SU-DHL-6 (cell line): ENCODE measurements around the gene SPATA7.

Source experiments
- H2AFZ ChIP-seq: fragments of 200-600 bp; sonication (generic); 2 replicates; pipeline ENCODE4 v1.6.1; 2014; ENCODE audit warnings: low read depth, mild to moderate bottlenecking, moderate library complexity, mixed read lengths, antibody characterized with exemption, low read length; ENCODE audit not compliant: severe bottlenecking
- H3F3A ChIP-seq: fragments of 200-600 bp; shearing (Covaris generic); 2 replicates; pipeline ENCODE4 v1.6.0; 2016; ENCODE audit warnings: antibody characterized with exemption, mild to moderate bottlenecking; ENCODE audit not compliant: insufficient read depth
- H3K27ac ChIP-seq: fragments of 200-600 bp; sonication (generic); 2 replicates; pipeline ENCODE4 v1.5.1; 2016; ENCODE audit warnings: low read depth, mild to moderate bottlenecking, low read length, moderate library complexity, mixed read lengths
- H3K27me3 ChIP-seq: fragments of 200-600 bp; sonication (generic), shearing (Covaris generic); 2 replicates; pipeline ENCODE4 v1.6.0; 2014; ENCODE audit warnings: mild to moderate bottlenecking, low read length
- H3K36me3 ChIP-seq: fragments of 200-600 bp; sonication (generic); 2 replicates; pipeline ENCODE4 v1.6.1; 2014; ENCODE audit warnings: mild to moderate bottlenecking, low read length, mixed read lengths
- H3K4me2 ChIP-seq: fragments of 300-600, 200-600 bp; shearing (Covaris generic), sonication (generic); 2 replicates; pipeline ENCODE4 v1.6.0; 2014; ENCODE audit warnings: low read length, low read depth, mild to moderate bottlenecking; ENCODE audit not compliant: poor library complexity, severe bottlenecking
- H3K4me3 ChIP-seq: fragments of 200-600 bp; sonication (generic); 2 replicates; pipeline ENCODE4 v1.5.1; 2014; ENCODE audit warnings: antibody characterized with exemption, low read length, mild to moderate bottlenecking, mixed read lengths; ENCODE audit not compliant: insufficient read depth, poor library complexity, severe bottlenecking
- H3K79me2 ChIP-seq: fragments of 200-600 bp; sonication (generic); 2 replicates; pipeline ENCODE4 v1.6.1; 2014; ENCODE audit warnings: mild to moderate bottlenecking, low read length, moderate library complexity; ENCODE audit not compliant: insufficient read depth
- H3K9ac ChIP-seq: fragments of 200-600 bp; sonication (generic); 2 replicates; pipeline ENCODE4 v1.7.0; 2014; ENCODE audit warnings: mild to moderate bottlenecking, low read length
- H3K9me2 ChIP-seq: fragments of 200-600 bp; sonication (generic); replicated peaks from 2 replicates; pipeline ENCODE4 v1.6.1; 2014; ENCODE audit warnings: low read length; ENCODE audit not compliant: insufficient read depth
- H3K9me3 ChIP-seq: fragments of 200-600 bp; sonication (generic); 2 replicates; pipeline ENCODE4 v1.6.1; 2014; ENCODE audit warnings: low read length, mixed read lengths; ENCODE audit not compliant: insufficient read depth
- H4K20me1 ChIP-seq: fragments of 200-600 bp; sonication (generic); 2 replicates; pipeline ENCODE4 v1.6.1; 2014; ENCODE audit warnings: low read depth, mild to moderate bottlenecking, antibody characterized with exemption, low read length, moderate library complexity, mixed read lengths
- EZH2phosphoT487 ChIP-seq: fragments of 200-600 bp; sonication (generic), shearing (Covaris generic); conservative IDR thresholded peaks from 2 replicates; pipeline ENCODE4 v1.6.1; 2018; ENCODE audit warnings: mild to moderate bottlenecking, antibody characterized with exemption, low read length, moderate library complexity, mixed read lengths
- TF ChIP-seq, protein P1 (sequence below): fragments of 200-600 bp; sonication (generic); IDR thresholded peaks from one replicate; pipeline ENCODE4 v1.5.1; 2017; ENCODE audit warnings: antibody characterized with exemption, mild to moderate bottlenecking, low read length, moderate library complexity; ENCODE audit not compliant: insufficient read depth, poor library complexity, severe bottlenecking

Gene SPATA7

DNA sequence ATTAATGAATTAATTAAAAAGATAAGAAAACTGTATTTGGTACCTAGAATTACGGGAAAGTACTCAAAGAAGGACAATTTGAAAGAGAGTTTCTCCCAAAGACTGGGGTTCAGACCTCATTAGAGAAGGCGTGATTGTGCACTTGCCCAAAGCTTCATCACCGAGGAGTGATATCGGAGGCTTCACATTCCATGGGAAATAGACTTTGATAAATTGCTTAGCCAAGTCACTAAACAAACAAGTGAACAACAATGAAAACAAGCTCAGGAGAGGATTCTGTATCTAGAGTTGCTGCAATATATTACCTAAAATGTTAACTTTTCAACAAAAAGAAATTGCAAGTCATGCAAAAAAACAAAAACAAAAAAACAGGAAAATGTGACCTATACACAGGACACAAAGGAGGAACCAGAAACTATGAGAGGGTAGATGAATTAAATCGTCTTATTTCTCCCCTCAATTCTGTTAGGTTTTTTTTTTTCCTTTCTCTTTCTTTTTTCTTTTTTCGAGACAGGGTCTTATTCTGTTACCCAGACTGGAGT is 3.4 kb downstream of the SPATA7 start:
- Histone ChIP-seq H2AFZ (no peak overlapping the region), H3K9ac (no peak overlapping the region), H3K4me3 (no peak overlapping the region), H3K9me3 (no peaks in the 10 kb centered on the region), H3K27me3 (no peaks in the 10 kb centered on the region), H3K9me2 (no peaks in the 10 kb centered on the region), H3K4me2 (no peak overlapping the region), H3K79me2 (no peaks in the 10 kb centered on the region), H3K27ac (no peak overlapping the region), H3K36me3 (no peaks in the 10 kb centered on the region), H4K20me1 (no peaks in the 10 kb centered on the region), H3F3A (no peaks in the 10 kb centered on the region)
- TF ChIP-seq, protein P1, sequence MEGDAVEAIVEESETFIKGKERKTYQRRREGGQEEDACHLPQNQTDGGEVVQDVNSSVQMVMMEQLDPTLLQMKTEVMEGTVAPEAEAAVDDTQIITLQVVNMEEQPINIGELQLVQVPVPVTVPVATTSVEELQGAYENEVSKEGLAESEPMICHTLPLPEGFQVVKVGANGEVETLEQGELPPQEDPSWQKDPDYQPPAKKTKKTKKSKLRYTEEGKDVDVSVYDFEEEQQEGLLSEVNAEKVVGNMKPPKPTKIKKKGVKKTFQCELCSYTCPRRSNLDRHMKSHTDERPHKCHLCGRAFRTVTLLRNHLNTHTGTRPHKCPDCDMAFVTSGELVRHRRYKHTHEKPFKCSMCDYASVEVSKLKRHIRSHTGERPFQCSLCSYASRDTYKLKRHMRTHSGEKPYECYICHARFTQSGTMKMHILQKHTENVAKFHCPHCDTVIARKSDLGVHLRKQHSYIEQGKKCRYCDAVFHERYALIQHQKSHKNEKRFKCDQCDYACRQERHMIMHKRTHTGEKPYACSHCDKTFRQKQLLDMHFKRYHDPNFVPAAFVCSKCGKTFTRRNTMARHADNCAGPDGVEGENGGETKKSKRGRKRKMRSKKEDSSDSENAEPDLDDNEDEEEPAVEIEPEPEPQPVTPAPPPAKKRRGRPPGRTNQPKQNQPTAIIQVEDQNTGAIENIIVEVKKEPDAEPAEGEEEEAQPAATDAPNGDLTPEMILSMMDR, result no peak
- no peak for TF ChIP-seq EZH2phosphoT487

DNA sequence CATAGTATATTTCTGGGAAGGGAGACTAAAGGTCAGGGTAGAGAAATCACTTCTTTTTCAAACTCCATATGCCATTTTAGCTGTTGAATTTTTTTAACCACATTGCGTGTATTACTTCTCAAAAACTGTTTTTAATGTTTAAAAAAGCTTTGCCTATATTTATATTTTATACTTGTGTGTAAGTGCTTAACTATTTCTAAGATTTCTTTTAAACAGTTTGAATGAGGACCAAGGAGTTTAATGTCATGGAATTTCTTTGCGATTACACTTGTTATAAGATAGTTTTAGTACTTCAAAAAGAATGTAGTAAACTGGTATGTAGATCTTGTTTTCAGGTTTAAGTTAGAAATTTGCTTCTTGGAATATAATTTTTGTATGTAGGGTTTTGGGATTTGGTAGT is 7.2 kb downstream of the SPATA7 start:
- no peaks in the 10 kb centered on the region for H3K27me3 ChIP-seq
- H4K20me1 ChIP-seq, result no peaks in the 10 kb centered on the region
- no peak overlapping the region for H3K4me2 ChIP-seq
- H3K79me2 ChIP-seq, result no peaks in the 10 kb centered on the region
- no peak overlapping the region for H3K9ac ChIP-seq
- H3K36me3 ChIP-seq, result no peaks in the 10 kb centered on the region
- H3F3A ChIP-seq, result no peaks in the 10 kb centered on the region
- TF ChIP-seq EZH2phosphoT487, result no peak
- TF ChIP-seq, protein P1, result no peak
- H3K4me3 ChIP-seq, result no peak overlapping the region
- H2AFZ ChIP-seq, result no peak overlapping the region
- no peaks in the 10 kb centered on the region for H3K9me3 ChIP-seq
- H3K9me2 ChIP-seq, result no peaks in the 10 kb centered on the region
- H3K27ac ChIP-seq, result no peak overlapping the region

DNA sequence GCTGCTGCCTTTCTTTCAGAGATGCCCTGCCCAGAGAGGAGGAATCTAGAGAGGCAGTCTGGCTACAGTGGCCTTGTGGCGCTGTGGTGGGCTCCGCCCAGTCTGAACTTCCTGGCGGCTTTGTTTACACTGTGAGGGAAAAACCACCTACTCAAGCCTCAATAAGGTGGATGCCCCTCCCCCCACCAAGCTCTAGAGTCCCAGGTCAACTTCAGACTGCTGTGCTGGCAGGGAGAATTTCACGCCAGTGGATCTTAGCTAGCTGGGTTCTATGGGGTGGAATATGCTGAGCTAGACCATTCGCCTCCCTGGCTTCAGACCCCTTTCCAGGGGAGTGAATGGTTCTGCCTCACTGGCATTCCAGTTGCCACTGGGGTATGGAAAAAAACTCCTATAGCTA is 25.6 kb downstream of the SPATA7 start:
- Histone ChIP-seq H3K9me2 (no peaks in the 10 kb centered on the region), H3K4me2 (no peak overlapping the region), H3K36me3 (no peaks in the 10 kb centered on the region), H3K9ac (no peak overlapping the region), H3K9me3 (no peaks in the 10 kb centered on the region), H2AFZ (no peak overlapping the region), H3K4me3 (no peak overlapping the region), H3F3A (no peaks in the 10 kb centered on the region), H3K79me2 (no peaks in the 10 kb centered on the region), H3K27ac (no peak overlapping the region), H3K27me3 (no peaks in the 10 kb centered on the region), H4K20me1 (no peaks in the 10 kb centered on the region)
- TF ChIP-seq, protein P1, result no peak
- TF ChIP-seq EZH2phosphoT487, result no peak
